Bronchial epithelial cell (primary cell): ENCODE data around the gene EIF4H. TPM values are rescaled to one million over a fixed set of nuclear protein-coding genes. Genes with fewer than 3 reads are reported as not detected.

Experiments
- DNase-seq: peaks from one replicate; pipeline ENCODE4 v3.0.0-alpha.2; 2010; ENCODE audit warnings: low read depth
- FAIRE-seq: peaks from 2 replicates; lab custom pipeline; 2011; peaks lifted over from hg19 to GRCh38; lab: Jason Lieb, UNC
- H3K27me3 ChIP-seq: 2 replicates; pipeline ENCODE4 v1.5.1; 2011; ENCODE audit warnings: low read length; ENCODE audit not compliant: control insufficient read depth, insufficient read depth
- H3K36me3 ChIP-seq: 2 replicates; pipeline ENCODE4 v1.5.1; 2011; ENCODE audit warnings: low read length; ENCODE audit not compliant: control insufficient read depth, insufficient read depth
- H3K4me3 ChIP-seq: 2 replicates; pipeline ENCODE4 v1.5.1; 2011; ENCODE audit warnings: mild to moderate bottlenecking, low read depth, low read length, control low read depth
- CTCF ChIP-seq: IDR thresholded peaks from 2 replicates; pipeline ENCODE4 v1.5.1; 2011; ENCODE audit warnings: mild to moderate bottlenecking, moderate library complexity, low read length, control low read depth, inconsistent platforms; ENCODE audit not compliant: insufficient read depth, severe bottlenecking
- total RNA-seq: library from RNA; depleted of rRNA; stranded (reverse); fragments of >200 nt; gene quantifications from 2 replicates; pipeline ENCODE4 v1.2.1, GENCODE V29; 2014

EIF4H gene
- total RNA-seq, 1 donor from 2014 or later, result 370 TPM

GRCh38 chr7:74235518-74236268 is 61.5 kb downstream of the EIF4H start:
- H3K4me3 ChIP-seq, result no peak overlapping the region
- H3K36me3 ChIP-seq, result peaks cover 15% of the 10 kb centered on the region
- FAIRE-seq (no peak), DNase-seq (no peak)
- H3K27me3 ChIP-seq, result no peaks in the 10 kb centered on the region
- no peak for TF ChIP-seq CTCF

- no peaks in the 10 kb centered on the region for H3K27me3 ChIP-seq
- FAIRE-seq (no peak), DNase-seq (no peak)
- TF ChIP-seq CTCF, result no peak
- H3K4me3 ChIP-seq, result no peak overlapping the region
- H3K36me3 ChIP-seq, result peaks cover 15% of the 10 kb centered on the region
Measured at GRCh38 chr7:74236284-74236683, 62.1 kb downstream of the EIF4H start.

- Histone ChIP-seq H3K36me3 (peaks cover 12% of the 10 kb centered on the region), H3K27me3 (no peaks in the 10 kb centered on the region), H3K4me3 (no peak overlapping the region)
- DNase-seq, result no peak
- no peak for TF ChIP-seq CTCF
- FAIRE-seq, result no peak
Measured at GRCh38 chr7:74240482-74240881, 66.3 kb downstream of the EIF4H start.

GRCh38 chr7:74242122-74242443 is 67.9 kb downstream of the EIF4H start:
- H3K27me3 ChIP-seq, result no peaks in the 10 kb centered on the region

GRCh38 chr7:74246497-74246896 is 72.3 kb downstream of the EIF4H start:
- FAIRE-seq, result no peak
- DNase-seq, result no peak
- no peak for TF ChIP-seq CTCF
- H3K27me3 ChIP-seq, result no peaks in the 10 kb centered on the region
- H3K36me3 ChIP-seq, result peaks cover 11% of the 10 kb centered on the region
- no peak overlapping the region for H3K4me3 ChIP-seq

More at GRCh38 chr7:74242122-74242443, 67.9 kb downstream of the EIF4H start:
- DNase-seq (no peak), FAIRE-seq (no peak)
- Histone ChIP-seq H3K36me3 (peaks cover 12% of the 10 kb centered on the region), H3K4me3 (no peak overlapping the region)
- no peak for TF ChIP-seq CTCF

Other genes with a start within 250 kb of the EIF4H start
- under 0.01 TPM in 2 replicates for gene ELN, start 146.2 kb upstream of the EIF4H start, total RNA-seq
- gene LIMK1, start 90.6 kb upstream of the EIF4H start, total RNA-seq, result 11.6 and 16.6 TPM in 2 replicates
- 0.26 and 1.8 TPM in 2 replicates for gene LAT2, start 35.6 kb downstream of the EIF4H start, total RNA-seq
- 12.4 and 15.6 TPM in 2 replicates for gene RFC2, start 80.0 kb downstream of the EIF4H start, total RNA-seq
- gene CLIP2, start 115.1 kb downstream of the EIF4H start, total RNA-seq, result 10.6 and 12.9 TPM in 2 replicates